GM12878 (cell line): ENCODE measurements around the gene ST8SIA3. TPM values are rescaled to one million over a fixed set of nuclear protein-coding genes. Genes with fewer than 3 reads are reported as not detected.

Experiments
- ATAC-seq: fragments of 200-7000 bp; cut with Tn5 transposase; 3 replicates; pipeline ENCODE4 v1.9.1; 2020; ENCODE audit warnings: mild to moderate bottlenecking, moderate library complexity
- BruUV-seq: library from RNA; stranded (reverse); fragments of 400-500 nt; replicated peaks from 2 replicates; lab custom pipeline; 2021; lab: Mats Ljungman, UMichigan
- CTCF ChIA-PET: fragments of 300-600 bp; sonication (Branson Sonifier 250); formaldehyde crosslinking; extraction: SDS; loops from one replicate; lab custom pipeline; 2021; ENCODE audit warnings: inconsistent platforms; lab: Yijun Ruan, JAX
- POLR2A ChIA-PET: fragments of 350-600 bp; formaldehyde crosslinking; extraction: SDS; loops from one replicate; lab custom pipeline; 2021; ENCODE audit warnings: inconsistent platforms; lab: Charles Lee
- RAD21 ChIA-PET: fragments of 300-600 bp; sonication (Branson Sonifier 250); formaldehyde crosslinking; loops from one replicate; lab custom pipeline; 2023; ENCODE audit warnings: antibody characterized with exemption; ENCODE audit not compliant: unreplicated experiment; lab: Charles Lee
- SMC1A ChIA-PET: fragments of 300-600 bp; sonication (Branson Sonifier 250); formaldehyde crosslinking; loops from one replicate; lab custom pipeline; 2023; ENCODE audit not compliant: unreplicated experiment, uncharacterized antibody; lab: Charles Lee
- DNase-seq: peaks from one replicate; pipeline ENCODE4 v3.0.0-alpha.2; 2011; ENCODE audit warnings: low read depth, low spot score
- FAIRE-seq: peaks from 3 replicates; lab custom pipeline; 2011; peaks lifted over from hg19 to GRCh38; lab: Jason Lieb, UNC
- H2AFZ ChIP-seq: 2 replicates; pipeline ENCODE4 v1.6.0; 2011; ENCODE audit warnings: low read depth, low read length, control low read depth; ENCODE audit not compliant: control insufficient read depth
- H3K27ac ChIP-seq: 2 replicates; pipeline ENCODE4 v1.5.1; 2011; ENCODE audit warnings: control low read depth; ENCODE audit not compliant: control insufficient read depth, insufficient read depth
- H3K27me3 ChIP-seq, 2 experiments: replicated peaks in 1 of 2; 2 replicates each; pipeline versions ENCODE4 v1.6.0 to v1.6.1; 2011; ENCODE audit warnings: low read length in 1 of 2; ENCODE audit not compliant: control insufficient read depth in 2 of 2, insufficient read depth in 2 of 2
- H3K36me3 ChIP-seq, 2 experiments: 2 replicates each; pipeline ENCODE4 v1.5.1; 2011; ENCODE audit warnings: low read length in 1 of 2; ENCODE audit not compliant: control insufficient read depth in 2 of 2, insufficient read depth in 2 of 2
- H3K4me1 ChIP-seq: 2 replicates; pipeline ENCODE4 v1.6.1; 2011; ENCODE audit warnings: mild to moderate bottlenecking, low read length, moderate library complexity, mixed read lengths; ENCODE audit not compliant: control insufficient read depth, insufficient read depth
- H3K4me2 ChIP-seq: 2 replicates; pipeline ENCODE4 v1.6.0; 2011; ENCODE audit warnings: control low read depth; ENCODE audit not compliant: control insufficient read depth, insufficient read depth
- H3K4me3 ChIP-seq: fragments of 200-600 bp; sonication (generic); 2 replicates; pipeline ENCODE4 v1.5.1; 2016
- H3K79me2 ChIP-seq: 2 replicates; pipeline ENCODE4 v1.6.0; 2011; ENCODE audit warnings: low read length; ENCODE audit not compliant: control insufficient read depth, insufficient read depth
- H3K9ac ChIP-seq: 2 replicates; pipeline ENCODE4 v1.8.0; 2011; ENCODE audit warnings: low read length, control low read depth, mixed read lengths; ENCODE audit not compliant: control insufficient read depth, insufficient read depth
- H3K9me3 ChIP-seq: replicated peaks from 3 replicates; pipeline ENCODE4 v1.5.1; 2011; ENCODE audit warnings: mild to moderate bottlenecking, low read length; ENCODE audit not compliant: control insufficient read depth, insufficient read depth
- H4K20me1 ChIP-seq: 2 replicates; pipeline ENCODE4 v1.6.0; 2011; ENCODE audit not compliant: control insufficient read depth, insufficient read depth
- CBX3 ChIP-seq: fragments of 200-600 bp; sonication (generic); IDR thresholded peaks from 2 replicates; pipeline ENCODE4 v1.6.1; 2016; ENCODE audit warnings: low read depth, borderline replicate concordance
- CHD4 ChIP-seq: fragments of 200-600 bp; sonication (generic); IDR thresholded peaks from 2 replicates; pipeline ENCODE4 v1.6.1; 2016; ENCODE audit warnings: mild to moderate bottlenecking
- DPF2 ChIP-seq: fragments of 450-650 bp; IDR thresholded peaks from 2 replicates; pipeline ENCODE4 v1.6.1; 2017; ENCODE audit warnings: mild to moderate bottlenecking
- ELK1 ChIP-seq: IDR thresholded peaks from 2 replicates; pipeline ENCODE4 v1.6.1; 2012; ENCODE audit warnings: low read depth, low read length, improper control_type of control experiment
- LARP7 ChIP-seq: fragments of 450-650 bp; IDR thresholded peaks from 2 replicates; pipeline ENCODE4 v1.6.1; 2017; ENCODE audit warnings: mild to moderate bottlenecking
- MEF2A ChIP-seq: IDR thresholded peaks from 2 replicates; pipeline ENCODE4 v1.6.1; 2011; ENCODE audit warnings: low read depth, mild to moderate bottlenecking, low read length, moderate library complexity; ENCODE audit not compliant: insufficient read depth
- MLLT1 ChIP-seq: fragments of 450-650 bp; IDR thresholded peaks from 2 replicates; pipeline ENCODE4 v1.6.1; 2016; ENCODE audit warnings: mild to moderate bottlenecking
- MYB ChIP-seq: fragments of 150-350 bp; IDR thresholded peaks from 2 replicates; pipeline ENCODE4 v1.6.1; 2014; ENCODE audit warnings: mild to moderate bottlenecking, low read depth, low read length, borderline replicate concordance
- NFIC ChIP-seq: IDR thresholded peaks from 2 replicates; pipeline ENCODE4 v1.6.1; 2012; ENCODE audit warnings: low read depth, mild to moderate bottlenecking, inconsistent platforms, low read length, moderate library complexity
- PAX5 ChIP-seq: IDR thresholded peaks from 2 replicates; pipeline ENCODE4 v1.6.1; 2011; ENCODE audit warnings: low read depth, low read length, borderline replicate concordance
- RAD21 ChIP-seq: IDR thresholded peaks from 2 replicates; pipeline ENCODE4 v1.6.1; 2011; ENCODE audit warnings: mild to moderate bottlenecking, low read depth, low read length, moderate library complexity; ENCODE audit not compliant: insufficient read depth
- RELA ChIP-seq: fragments of 450-650 bp; IDR thresholded peaks from 2 replicates; pipeline ENCODE4 v1.8.0; 2014; ENCODE audit warnings: borderline replicate concordance; ENCODE audit not compliant: partially characterized antibody
- SMARCA5 ChIP-seq: fragments of 450-650 bp; IDR thresholded peaks from 2 replicates; pipeline ENCODE4 v1.6.1; 2017; ENCODE audit warnings: mild to moderate bottlenecking
- SP1 ChIP-seq: IDR thresholded peaks from one replicate; pipeline ENCODE4 v1.6.1; 2011; ENCODE audit warnings: low read depth, low read length
- STAT3 ChIP-seq: IDR thresholded peaks from 2 replicates; pipeline ENCODE4 v1.6.1; 2011; ENCODE audit warnings: low read depth, low read length, improper control_type of control experiment
- WRNIP1 ChIP-seq: IDR thresholded peaks from 2 replicates; pipeline ENCODE4 v1.6.1; 2011; ENCODE audit warnings: low read depth, low read length, improper control_type of control experiment, borderline replicate concordance
- YY1 ChIP-seq: IDR thresholded peaks from 2 replicates; pipeline ENCODE4 v1.6.1; 2011; ENCODE audit warnings: low read depth, mild to moderate bottlenecking, low read length
- ZNF622 ChIP-seq: fragments of 450-650 bp; IDR thresholded peaks from 2 replicates; pipeline ENCODE4 v1.6.1; 2017; ENCODE audit warnings: mild to moderate bottlenecking, inconsistent platforms
- WGBS: methylation state at CpG from one replicate; pipeline ENCODE4 v1.1.6; 2016; ENCODE audit warnings: low lambda C conversion rate; ENCODE audit not compliant: insufficient replicate concordance, insufficient coverage; ENCODE audit errors: missing lambda C conversion rate; 5-methylcytosine and 5-hydroxymethylcytosine counted together
- in situ Hi-C: fragments of 300-500 bp; cut with MboI; formaldehyde crosslinking; loops from 9 replicates; pipeline ENCODE4 v1.14.3; 2018; ENCODE audit warnings: mixed read lengths
- intact Hi-C: fragments of 100-400 bp; cut with micrococcal nuclease; formaldehyde crosslinking; loops from one replicate; pipeline ENCODE4 v1.14.2; 2022; ENCODE audit not compliant: unreplicated experiment
- polyA plus RNA-seq, 11 experiments: library from polyadenylated mRNA; depleted of rRNA in 4 of 11; unstranded in 6 of 11; stranded (reverse) in 5 of 11; fragments of >200 nt; fragmentation: Nextera tagmentation in 4 of 11; fragmentation: Illumina TruSeq in 1 of 11; extraction: Ambion mirVana in 4 of 11; extraction: Trizol in 1 of 11; gene quantifications; 1 replicate in 1 of 11; 2 replicates in 10 of 11; pipeline versions ENCODE4 v1.2.1 to v1.2.3, GENCODE V29; 2011 to 2016; ENCODE audit warnings: inconsistent platforms in 2 of 11, missing spikeins in 2 of 11, low read depth in 1 of 11
- total RNA-seq, 4 experiments: library from RNA; depleted of rRNA in 3 of 4; stranded (reverse); fragments of >200 nt in 3 of 4; fragmentation: Illumina TruSeq in 1 of 4; extraction: Trizol in 1 of 4; gene quantifications; 2 replicates each; pipeline versions ENCODE4 v1.2.1 to v1.2.3, GENCODE V29; 2013 to 2021
- TF ChIP-seq, protein P1 (sequence below), 3 experiments: IDR thresholded peaks in 2 of 3; conservative IDR thresholded peaks in 1 of 3; 2 replicates each; pipeline ENCODE4 v1.5.1; 2011; ENCODE audit warnings: low read depth in 3 of 3, low read length in 3 of 3, mild to moderate bottlenecking in 3 of 3, control low read depth in 2 of 3, moderate library complexity in 2 of 3, inconsistent platforms in 1 of 3, mixed read lengths in 1 of 3; ENCODE audit not compliant: control insufficient read depth in 2 of 3, insufficient read depth in 1 of 3; ENCODE audit errors: extremely low read depth in 1 of 3
- TF ChIP-seq, protein P2 (sequence below): IDR thresholded peaks from 2 replicates; pipeline ENCODE4 v1.6.1; 2011; ENCODE audit warnings: low read depth, mild to moderate bottlenecking, low read length, moderate library complexity, borderline replicate concordance; ENCODE audit errors: extremely low read depth

Gene ST8SIA3
- total and polyA plus RNA-seq, 10 of the 15 experiments (the other 5 are each of a cell fraction or from before 2014, with no cell fraction given), result under 0.01 TPM; not detected in 9

DNA sequence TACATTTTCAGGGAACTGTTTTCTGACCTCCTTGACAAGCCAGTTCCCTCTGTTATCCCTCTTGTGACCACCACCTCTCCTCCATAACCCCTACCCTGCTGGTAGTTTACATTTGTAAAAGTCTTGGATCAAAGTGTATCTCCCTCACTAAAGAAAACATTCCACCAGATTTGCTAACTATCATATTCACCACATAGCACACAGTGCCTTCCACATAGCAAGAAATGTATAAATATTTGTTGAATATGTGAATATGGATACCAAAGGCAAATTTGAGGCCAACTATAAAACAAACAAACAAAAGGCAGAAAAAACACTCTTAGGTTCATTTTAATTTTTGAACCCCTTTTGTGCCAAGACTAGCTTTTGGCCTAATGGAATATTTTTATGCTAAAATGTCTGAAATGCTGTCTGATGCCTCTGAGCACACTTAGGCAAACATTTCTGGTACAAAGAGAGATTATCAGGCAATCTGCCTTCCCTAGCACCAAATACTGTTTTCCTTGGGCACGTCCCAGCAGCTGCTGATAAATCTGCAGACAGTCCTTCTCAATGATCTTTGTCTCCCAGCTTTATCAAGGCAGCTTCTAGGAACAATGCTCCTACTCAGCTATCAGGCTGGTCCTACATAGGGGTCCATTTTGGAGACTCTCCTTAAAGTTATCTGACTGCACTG is 26.7 kb upstream of the ST8SIA3 start (continued):
- TF ChIP-seq MEF2A (no peak), RELA (no peak), SP1 (no peak), ZNF622 (no peak), SMARCA5 (no peak), LARP7 (no peak)
- TF ChIP-seq, protein P1, sequence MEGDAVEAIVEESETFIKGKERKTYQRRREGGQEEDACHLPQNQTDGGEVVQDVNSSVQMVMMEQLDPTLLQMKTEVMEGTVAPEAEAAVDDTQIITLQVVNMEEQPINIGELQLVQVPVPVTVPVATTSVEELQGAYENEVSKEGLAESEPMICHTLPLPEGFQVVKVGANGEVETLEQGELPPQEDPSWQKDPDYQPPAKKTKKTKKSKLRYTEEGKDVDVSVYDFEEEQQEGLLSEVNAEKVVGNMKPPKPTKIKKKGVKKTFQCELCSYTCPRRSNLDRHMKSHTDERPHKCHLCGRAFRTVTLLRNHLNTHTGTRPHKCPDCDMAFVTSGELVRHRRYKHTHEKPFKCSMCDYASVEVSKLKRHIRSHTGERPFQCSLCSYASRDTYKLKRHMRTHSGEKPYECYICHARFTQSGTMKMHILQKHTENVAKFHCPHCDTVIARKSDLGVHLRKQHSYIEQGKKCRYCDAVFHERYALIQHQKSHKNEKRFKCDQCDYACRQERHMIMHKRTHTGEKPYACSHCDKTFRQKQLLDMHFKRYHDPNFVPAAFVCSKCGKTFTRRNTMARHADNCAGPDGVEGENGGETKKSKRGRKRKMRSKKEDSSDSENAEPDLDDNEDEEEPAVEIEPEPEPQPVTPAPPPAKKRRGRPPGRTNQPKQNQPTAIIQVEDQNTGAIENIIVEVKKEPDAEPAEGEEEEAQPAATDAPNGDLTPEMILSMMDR (IDR thresholded peaks at IDR 0.05 in 2 of 3, conservative IDR thresholded peaks at IDR 0.05 in 1 of 3; ENCODE audit: control insufficient read depth in 2 of 3, extremely low read depth in 1 of 3, insufficient read depth in 1 of 3, low read depth in 3 of 3, low read length in 3 of 3), result no peak

DNA sequence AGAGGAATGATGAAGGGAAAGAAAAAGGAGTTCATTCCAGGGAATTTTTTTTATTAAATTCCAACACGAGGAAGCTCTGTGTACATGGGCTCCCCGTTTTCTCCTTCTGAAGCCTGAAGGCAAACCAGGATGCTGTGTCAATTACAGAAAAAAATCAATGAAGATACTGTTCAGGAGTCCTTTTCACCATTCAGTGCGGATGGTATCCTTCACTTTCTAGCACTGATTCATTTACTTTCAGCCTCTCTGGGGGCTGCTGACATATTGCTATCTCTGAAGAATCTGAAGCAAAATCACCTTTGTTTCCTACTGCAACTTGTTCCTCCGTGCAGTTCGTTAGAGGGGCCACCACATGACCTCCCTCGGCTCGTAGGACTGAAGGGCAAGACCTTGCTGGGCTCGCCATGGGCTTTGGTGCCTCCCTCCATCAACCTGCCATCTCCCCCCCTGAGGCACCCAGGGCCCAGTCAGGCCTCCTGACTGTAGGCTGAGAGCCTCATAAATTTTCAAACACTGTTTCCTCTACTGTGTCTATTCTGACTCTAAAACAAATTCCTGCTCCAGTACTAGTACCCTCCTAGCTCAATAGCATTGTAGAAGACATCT is 25.5 kb upstream of the ST8SIA3 start:
- ChIA-PET SMC1A (no interaction called here), RAD21 (no interaction called here), CTCF (no interaction called here), POLR2A (no interaction called here)
- H3K27me3 ChIP-seq, result 0 out of 4 replicates have a peak, but pooled peaks cover 0 to 1% of the 10 kb centered on the region in 2 experiments
- in situ Hi-C loops (no loop called here), intact Hi-C loops (no loop called here)
- H3K4me3 ChIP-seq, result no peak overlapping the region
- H3K4me2 ChIP-seq, result no peak overlapping the region
- H2AFZ ChIP-seq, result no peak overlapping the region
- H3K9ac ChIP-seq, result no peak overlapping the region
- DNase-seq, result no peak
- WGBS, result 31% methylated on average over 8 of the region's 8 CpGs
- H4K20me1 ChIP-seq, result no peaks in the 10 kb centered on the region
- ATAC-seq, result no peak
- no peaks in the 10 kb centered on the region for H3K4me1 ChIP-seq
- H3K36me3 ChIP-seq, result no peaks in the 10 kb centered on the region
- no TSS peak for BruUV-seq
- H3K9me3 ChIP-seq, result no peaks in the 10 kb centered on the region
- H3K79me2 ChIP-seq, result no peaks in the 10 kb centered on the region
- no peak overlapping the region for H3K27ac ChIP-seq
- FAIRE-seq, result no peak
- no peak for TF ChIP-seq MYB
- no peak for TF ChIP-seq NFIC
- no peak for TF ChIP-seq WRNIP1
- TF ChIP-seq RAD21, result no peak
- TF ChIP-seq MLLT1, result no peak
- no peak for TF ChIP-seq STAT3
- TF ChIP-seq, protein P2, sequence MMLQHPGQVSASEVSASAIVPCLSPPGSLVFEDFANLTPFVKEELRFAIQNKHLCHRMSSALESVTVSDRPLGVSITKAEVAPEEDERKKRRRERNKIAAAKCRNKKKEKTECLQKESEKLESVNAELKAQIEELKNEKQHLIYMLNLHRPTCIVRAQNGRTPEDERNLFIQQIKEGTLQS, result no peak
- no peak for TF ChIP-seq PAX5
- no peak for TF ChIP-seq YY1
- no peak for TF ChIP-seq CHD4
- TF ChIP-seq CBX3, result no peak
- TF ChIP-seq ELK1, result no peak
- no peak for TF ChIP-seq DPF2
